SHP77 treated with DMSO at 0.1 percent for 48 hours (cell line): ENCODE results near the gene PLIN1.

Experiments used
- DNase-seq: peaks from one replicate; lab custom pipeline; 2025; lab: John Stamatoyannopoulos, UW

The PLIN1 gene

DNA sequence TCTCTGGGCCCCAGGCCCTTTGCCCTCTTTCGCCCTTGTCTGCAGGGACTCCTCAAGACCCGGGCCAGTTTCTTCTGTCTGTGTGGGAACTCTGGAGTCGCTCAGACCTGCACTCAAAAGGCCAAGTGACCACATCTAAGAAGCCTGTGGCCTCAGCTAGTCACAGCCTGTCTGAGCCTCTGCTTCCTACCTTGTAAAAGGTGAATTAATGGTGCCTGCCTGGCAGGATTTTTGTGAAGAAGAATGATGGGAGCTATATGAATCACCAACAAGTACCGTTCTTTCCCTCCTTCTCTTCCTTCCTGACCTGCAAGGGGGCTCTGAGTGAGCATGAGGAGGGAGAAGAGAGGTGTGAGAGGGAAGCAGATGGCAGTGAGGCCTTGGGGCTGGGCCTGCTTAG lies 7.5 kb downstream of the PLIN1 start:
- no peak for DNase-seq

DNA sequence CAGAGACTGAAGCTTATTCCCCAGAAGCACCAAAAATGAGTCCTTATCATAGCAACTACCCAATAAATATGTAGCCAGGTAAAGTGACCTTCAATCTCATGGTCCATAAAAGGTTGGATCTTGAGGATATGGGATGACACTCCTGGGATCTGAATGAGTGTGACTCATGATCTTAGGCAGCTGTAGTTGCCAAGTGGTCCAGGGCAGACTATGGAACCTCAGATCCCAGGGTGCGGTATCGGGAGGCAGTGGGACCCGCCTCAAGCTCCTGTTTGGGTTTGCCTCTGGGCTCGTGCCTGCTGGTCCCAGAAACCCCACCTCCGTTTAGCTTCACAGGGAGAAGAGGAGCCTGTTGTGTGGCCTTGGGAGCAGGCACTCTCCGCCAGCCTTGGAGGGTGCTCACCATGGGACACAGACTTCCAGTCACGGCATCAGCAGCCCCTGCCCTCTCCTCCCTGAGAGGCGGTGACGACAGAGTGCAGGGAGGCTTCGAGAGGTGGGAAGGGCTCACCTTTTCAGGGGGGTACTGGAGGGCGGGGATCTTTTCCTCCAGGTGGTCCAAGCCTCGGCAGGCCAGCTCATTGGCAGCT lies 8.1 kb downstream of the PLIN1 start:
- no peak for DNase-seq

DNA sequence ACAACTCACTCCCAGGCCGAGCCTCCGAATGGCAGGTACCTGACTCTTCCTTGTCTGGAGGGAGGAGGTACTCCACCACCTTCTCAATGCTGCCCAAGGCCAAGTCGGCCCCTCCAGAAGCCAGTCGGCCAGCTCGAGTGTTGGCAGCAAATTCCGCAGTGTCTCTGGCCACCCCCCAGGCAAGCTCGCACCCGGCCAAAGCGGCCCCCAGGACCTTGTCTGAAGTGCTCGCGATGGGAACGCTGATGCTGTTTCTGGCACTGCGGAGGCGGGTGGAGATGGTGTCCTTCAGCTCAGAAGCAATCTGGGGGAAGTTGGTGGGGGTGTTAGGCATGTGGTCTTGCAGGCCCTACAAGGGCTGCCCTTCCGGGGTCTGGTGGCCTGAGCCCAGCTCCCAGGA lies 9.2 kb downstream of the PLIN1 start:
- no peak for DNase-seq

DNA sequence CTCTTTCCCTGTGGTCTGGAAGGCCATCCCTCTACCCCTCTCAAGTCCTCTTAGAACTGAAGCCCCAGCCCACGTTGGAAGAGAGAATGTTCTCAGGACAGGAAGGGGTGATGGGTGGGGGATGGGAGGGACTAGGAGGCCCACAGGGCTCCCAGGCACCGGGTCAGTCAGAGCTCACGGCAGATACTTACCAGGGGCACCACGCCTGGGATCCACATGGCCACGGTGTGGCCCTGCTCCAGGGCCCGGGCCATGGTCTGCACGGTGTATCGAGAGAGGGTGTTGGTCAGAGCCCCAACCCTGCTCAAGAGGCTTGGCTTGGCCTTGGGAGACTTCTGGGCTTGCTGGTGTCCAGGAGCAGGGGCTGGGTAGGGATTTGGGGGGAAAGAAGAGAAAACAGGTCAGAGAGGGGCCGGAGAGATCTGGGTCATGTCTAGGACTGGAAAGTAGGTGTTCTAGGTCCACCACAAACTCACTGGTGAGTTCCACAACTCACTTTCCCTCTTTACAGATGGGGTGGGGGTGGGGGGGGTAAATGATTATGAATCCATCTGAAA lies 9.8 kb downstream of the PLIN1 start:
- DNase-seq = no peak

DNA sequence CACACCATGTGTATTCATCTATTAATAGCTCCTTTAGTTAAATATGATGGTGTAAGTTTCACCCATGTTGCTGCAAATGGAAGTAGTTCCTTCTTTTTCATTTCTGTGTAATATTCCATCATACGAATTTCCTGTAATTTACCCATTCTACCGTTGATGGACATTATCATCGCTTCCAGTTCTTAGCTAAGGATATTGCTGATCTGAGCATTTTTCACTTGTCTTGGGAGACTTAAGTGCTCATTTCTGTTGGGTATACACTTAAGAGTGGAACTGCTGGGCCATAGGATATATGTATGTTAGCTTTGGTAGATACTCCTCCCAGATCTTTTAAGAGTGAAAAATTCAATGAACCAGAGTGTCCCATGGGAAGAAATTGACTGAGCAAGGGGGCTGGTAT lies 11.0 kb downstream of the PLIN1 start:
- no peak for DNase-seq

DNA sequence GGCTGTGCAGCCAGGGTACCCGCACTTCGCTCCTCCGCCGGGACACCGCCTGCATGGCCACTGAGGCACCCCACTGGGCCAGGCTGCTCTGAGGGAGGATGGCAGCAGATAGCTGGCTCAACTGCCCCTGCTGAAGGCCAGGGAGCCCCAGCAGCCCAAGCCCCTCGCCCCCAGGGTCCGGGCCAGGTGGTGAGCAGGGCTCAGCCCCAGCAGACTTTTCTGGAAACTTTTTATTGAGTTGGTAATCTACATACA lies 11.5 kb downstream of the PLIN1 start:
- DNase-seq = no peak

DNA sequence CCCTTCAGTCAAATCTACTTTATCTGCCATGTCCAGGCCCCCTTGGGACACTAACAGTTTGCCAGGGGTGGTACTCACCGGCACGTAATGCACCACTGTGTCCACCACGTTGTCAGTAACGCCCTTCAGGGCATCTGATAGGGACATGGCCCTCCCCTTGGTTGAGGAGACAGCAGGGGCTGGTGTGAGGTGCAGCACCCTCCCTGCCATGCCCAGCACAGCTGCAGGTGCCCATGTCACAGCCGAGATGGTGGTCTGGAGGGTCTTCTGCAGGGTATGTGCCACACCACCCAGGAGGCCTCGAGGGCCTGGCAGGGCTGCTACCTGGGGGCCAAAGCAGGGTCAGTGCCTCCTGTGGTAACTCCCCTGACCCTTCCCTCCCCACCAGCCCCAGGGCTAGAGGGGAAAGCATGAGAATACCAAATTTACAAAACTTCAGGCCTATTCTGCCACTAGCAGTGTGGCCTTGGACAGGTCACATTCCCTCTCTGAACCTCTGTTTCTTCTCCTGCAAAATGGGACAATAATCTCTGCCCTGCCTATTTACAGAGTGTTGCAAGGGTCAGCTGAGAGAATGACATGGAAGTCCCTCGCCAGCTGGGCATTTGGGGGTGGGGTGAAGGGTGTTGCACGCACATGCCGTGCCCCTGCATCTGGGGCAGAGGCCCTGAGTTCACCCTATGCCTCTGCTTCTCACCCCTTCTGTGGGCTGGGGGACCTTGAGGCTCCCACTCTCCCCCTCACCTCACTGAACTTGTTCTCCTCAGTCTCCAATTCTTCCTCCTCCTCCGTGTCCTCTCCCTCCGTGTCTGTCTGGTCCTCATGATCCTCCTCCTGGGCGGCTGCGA lies 12.1 kb downstream of the PLIN1 start:
- DNase-seq = no peak

DNA sequence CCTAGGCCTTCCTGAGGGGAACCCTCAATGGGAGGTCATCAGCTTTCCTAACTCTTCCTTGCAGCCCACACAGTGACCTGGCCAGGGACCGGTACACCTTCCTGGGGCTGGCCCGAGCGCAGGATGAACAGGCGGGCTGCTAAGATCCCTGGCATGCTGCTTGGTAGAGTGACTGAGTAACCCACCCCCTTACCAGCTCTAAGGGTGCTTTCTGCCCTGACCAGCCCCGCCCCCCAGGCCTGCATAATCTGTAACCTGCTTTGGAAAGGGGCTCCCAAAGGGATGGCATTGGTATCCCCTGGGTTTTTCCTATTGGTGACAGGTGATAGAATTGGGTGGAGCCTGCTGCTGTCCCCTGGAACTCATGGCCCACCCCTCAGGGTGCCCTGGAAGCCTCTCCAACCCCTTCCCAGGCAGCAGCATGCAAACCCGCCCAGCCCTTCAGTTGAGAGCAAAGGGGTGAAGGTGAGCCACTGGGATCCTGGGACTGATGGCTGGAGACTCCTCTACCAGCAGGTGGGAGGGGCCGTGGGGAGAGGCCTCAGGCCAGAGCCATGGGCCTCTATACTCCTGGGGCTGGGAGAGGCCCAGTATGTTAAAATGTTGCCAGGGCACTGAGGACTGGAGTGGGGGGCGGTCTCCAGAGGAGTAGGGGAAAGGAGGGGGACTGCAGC lies 12.8 kb downstream of the PLIN1 start:
- DNase-seq = no peak

DNA sequence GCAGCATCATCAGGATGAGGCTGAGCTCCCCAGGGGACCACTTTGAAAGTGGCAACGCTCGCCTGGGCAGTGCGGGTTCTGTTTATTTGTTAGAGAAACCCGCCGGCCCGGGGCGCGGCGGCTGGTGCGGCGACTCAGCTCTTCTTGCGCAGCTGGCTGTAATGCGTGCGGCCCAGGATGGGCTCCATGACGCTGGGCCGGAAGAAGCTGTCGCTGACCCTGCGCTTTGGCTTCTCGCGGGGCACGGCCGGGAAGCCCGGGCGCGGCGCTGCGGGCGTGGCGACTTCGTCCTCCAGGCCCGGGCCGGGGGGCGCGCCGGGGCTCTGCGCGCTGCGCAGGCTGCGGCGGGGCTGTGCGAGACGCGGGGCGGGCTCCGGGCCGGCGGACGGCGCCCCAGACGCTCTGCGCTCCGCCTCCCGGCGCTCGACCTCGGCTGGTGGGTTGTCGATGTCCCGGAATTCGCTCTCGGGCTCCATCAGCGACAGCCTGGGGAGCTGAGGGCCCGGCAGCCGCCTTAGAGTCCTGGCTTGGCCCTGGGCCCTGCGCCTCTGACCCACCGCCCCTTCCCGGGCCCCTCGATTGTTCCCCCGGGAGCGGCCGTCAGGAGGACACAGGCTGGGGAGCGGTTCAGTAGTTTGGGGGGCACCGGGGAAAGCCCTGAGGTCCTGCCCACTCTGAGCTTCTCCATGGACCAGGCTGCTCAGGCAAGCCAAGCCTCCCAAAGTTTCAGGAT lies 13.6 kb downstream of the PLIN1 start:
- no peak for DNase-seq

DNA sequence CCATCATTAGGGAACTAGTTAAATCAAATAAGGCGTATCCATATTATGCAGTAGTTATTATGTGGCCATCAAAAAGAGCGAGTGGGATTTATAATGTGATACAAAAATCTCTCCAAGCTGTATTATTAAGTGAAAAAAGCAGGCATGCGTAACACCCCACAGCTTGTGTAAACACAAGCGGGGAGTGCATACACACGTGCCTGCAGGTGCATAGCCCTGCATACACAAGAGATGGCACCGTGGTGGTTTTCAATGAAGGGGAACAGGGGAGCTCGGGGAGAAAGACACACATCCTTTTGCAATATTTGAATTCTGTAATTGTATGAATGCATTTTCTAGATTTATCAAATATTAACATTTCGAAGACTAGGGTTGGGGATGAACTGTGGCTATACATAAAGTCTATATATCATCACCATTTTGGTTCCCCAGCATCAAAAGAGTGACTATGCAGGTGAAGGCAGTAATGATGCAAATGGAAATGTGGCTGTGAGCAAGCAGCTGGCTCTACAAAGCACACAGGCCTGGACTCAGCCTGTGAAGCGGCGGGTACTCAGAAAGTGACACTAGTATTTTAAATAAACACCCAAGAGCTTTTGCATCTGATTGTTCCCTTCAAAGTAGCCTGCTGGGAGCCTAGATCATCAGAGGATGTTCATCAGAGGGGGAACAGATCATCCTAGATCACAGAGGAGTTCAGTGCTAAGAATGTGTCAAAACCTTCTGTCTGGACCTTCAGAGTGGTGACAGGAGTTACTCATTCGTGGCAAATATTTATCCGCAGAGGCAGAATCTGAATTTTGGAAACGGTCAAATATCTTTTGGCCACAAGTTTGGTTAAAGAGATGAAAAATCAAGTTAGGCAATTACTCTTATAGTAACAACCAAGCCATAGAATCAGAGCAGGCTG lies 14.5 kb downstream of the PLIN1 start:
- DNase-seq = peak; percentile 55

DNA sequence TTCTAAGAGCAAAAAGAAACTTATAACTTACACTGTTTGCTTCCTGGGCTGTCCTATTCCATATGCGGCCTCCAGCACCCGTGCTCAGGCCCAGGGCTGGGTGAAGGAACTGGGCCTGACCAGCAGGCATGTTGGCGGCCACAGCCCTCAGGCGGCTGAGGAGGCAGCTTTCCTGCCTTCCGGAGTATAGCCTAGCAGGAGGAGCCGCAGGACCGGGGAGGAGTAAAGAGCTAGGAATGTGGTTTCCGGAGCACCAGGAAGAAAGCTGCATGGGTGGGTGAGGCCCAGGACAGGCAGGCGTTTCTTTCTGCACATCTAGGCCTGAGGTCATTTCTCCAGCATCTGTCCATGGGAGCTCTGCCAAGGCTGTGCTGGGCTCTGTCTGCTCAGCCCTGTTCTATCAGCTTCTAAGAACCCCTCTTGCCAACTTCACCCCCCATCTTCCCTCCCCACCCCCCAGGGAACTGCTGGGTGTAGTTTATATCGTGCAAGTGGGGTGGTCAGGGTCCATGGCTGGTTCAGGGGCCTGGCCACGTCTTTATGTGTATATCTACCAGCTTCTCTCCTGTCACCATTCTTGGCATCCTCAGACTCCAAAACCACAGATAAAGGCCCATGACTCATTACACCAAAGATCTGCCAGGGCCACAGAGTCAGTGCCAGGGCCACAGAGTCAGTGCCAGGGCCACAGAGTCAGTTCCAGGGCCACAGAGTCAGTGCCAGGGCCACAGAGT lies 16.1 kb downstream of the PLIN1 start:
- DNase-seq = no peak

DNA sequence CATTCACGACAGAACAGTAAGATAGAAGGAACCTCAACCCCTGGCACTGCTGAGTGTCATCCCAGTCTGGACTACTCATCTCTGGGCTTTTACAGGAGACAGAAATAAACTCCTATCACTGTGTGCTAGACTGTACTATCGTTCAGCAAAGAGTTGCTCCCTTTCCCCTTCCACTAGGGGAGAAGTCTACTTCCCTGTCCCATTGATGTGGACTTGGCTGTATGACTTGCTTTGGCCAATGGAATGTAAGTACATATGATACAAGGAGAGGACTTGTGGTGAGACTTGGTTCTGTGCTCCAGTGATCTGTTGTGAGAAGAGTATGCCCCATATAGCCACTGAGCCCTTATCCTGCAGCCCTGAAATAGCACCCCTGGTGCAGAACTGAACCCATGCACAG lies 18.6 kb downstream of the PLIN1 start:
- DNase-seq = no peak

DNA sequence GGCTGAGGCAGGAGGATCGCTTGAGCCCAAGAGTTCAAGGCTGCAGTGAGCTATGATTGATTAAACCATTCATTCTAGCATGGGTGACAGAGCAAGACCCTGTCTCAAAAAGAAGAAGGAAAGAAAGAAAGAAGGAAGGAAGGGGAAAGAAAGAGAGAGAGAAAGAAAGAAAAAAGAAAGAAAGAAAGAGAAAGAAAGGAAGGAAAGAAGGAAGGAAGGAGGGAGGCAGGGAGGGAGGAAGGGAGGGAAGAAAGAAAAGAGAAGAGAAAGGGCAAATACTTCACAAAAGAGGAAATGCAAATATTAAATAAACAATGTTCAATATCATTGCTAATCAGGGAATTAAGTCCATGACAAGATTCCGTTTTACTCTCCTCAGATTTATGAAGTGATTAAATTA lies 19.9 kb downstream of the PLIN1 start:
- no peak for DNase-seq

DNA sequence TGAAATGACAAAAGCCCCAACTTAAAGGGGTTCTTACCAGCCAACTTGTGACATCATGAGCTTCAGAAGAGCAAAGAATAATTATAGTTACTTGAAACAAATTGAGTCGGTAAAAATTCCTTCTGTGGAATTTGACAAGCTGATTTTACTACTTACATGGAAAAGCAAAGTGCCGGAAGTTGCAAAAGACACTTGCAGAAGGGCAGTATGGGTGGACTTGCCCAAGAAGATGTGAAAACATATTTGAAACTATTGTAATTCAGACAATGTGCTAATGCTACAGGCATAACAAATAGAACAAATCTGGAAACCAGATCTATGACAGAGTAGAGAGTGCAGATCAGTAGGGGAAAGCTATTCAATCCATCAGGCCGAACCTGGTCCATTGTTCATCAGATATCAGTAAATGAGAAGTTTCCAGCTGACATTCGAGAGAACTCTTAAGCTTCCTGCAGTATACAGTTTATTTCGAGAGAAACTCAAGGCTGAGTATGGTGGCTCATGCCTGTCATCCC lies 21.4 kb downstream of the PLIN1 start:
- no peak for DNase-seq

DNA sequence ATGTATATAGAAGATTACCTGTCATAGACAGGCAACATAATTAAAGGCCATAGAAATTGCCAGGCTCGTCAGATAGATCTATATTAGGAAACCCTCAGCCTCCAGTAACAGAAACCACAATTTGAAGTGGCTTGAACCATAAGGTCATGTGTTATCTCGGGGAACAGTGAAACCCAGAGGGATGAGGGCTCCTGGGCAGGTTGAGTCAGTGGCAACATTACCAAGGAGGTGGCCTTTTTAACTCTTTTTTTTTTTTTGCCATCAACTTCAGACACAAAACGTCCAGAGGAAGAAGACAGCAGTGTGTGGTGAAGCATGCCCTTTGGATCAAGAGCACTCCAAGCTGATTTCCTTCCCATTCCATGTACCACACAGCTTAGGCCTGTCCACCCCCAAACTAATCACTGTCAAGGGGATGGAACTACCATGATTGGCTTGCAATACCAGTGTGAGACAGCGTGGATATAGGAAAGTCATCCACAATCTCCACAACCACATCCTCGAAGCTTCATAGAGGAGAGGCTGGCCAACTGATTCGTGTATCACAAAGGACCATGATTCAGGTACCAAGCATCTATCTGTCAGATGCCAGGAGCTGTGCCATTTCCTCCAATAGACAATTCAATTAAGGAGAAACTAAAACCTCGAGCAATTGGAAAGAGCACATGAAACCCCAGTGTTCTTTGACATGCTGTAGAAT lies 22.9 kb downstream of the PLIN1 start:
- no peak for DNase-seq

DNA sequence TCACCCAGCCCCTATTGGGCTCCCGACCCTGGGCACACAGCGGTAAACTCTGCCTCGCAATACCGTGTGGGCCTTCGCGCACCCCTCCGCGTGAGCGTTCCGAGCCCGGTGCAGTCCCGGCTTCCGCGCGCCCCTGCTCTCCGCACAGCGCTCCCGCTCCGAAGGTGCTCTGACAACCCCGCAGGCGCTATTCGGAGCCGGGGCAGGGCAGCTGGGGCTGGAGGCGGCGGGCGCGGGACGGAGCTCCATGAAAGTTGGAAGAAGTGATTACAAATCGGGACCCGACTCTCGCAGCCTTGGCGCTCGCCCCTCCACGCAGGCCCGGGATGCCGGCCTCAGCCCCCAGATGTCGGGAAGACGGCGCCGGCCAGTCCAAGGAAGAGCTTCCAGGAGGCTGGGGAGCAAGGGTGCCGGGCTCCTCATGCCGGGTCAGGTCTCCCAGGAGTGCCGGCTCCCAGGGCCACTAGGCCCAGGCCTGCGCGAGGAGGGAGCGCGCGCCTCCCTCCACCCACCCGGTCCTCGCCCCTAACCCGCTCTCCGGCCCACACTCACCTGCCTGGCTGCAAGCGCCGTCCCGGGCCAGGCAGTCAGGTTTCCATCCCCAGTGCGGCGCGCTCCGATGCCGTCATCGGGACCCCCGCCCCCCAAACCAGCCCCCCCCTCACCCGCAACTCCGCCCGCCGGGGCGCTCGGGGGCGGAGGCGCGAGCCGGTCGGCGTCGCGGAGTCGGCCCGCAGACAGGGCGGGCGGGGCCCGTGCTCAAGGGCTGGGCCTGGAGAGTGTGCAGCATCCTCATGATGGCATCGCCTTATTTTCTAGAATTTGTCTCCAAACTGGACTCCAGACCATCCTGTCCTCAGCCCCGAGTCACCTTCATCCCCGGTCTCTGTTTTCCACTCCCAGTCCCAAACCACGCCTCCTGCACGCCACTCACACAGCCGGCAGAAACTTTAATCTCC lies 24.0 kb downstream of the PLIN1 start, which contains the start of gene KIF7:
KIF7 (minus strand) TSS at position 621 of the 959 bp plus-strand sequence. CDS start 2,537 bp downstream, outside the sequence.
- no peak for DNase-seq

DNA sequence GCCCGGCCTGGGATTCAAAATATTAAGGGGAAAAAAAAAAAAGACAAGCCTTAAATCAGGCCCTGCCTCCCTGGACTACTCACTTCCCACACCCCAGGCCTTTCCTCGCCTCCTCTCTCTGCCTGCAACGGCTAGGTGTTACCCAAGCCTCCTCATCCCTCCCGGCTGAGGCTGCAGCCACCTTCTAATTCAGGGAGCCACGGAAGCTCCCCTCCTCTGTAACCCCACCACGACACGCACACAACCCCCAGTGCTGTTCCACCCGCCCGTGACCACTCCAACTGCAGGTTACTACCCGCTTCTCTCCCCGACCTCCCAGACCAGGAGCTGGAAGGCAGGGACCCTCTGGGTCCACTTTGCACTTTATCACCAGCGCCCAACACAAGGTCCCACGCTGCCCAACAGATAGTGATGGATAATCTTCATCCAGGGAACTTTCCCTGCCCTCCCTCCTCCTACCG lies 24.8 kb downstream of the PLIN1 start:
- no peak for DNase-seq

DNA sequence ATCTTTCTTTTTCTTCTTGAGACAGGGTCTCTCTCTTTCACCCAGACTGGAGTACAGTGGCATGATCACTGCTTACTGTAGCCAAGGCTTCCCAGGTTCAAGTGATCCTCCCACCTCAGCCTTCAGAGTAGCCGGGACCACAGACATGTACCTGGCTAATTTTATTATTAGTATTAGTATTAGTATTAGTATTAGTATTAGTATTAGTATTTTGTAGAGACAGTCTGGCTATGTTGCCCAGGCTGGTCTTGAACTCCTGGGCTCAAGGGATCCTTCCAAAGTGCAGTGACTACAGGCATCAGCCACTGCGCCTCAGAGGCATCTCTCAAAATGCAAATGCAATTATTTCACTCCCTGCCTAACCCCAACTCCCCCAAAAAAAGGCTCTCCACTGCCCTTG lies 25.6 kb downstream of the PLIN1 start:
- DNase-seq = no peak

DNA sequence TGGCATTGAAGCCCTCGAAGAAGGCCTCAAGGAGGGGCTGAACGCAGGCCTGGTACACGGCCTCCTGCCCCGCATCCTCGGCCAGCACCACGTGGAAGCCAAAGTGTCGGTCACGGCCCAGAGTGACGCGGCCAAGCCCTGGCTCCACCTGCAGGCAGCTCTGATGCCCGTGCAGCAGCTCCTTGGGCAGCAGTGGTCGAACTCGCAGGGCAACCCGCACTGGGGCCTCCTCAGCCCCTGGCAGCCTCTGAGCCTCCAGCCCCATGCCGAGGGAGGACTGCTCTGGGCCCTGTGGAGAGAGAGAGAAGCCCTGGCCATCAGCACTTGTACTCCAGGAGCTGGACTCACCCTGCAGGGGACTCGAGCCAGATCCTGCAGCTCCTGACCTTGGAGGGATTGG lies 26.5 kb downstream of the PLIN1 start:
- DNase-seq = no peak
